HG03460 (cell line): Measurements from ENCODE around the gene KLHL6.
"Not testable (repeated sequence)": the region's sequence is repeated elsewhere in the genome, so short reads cannot be mapped to it uniquely, and the experiment has no call there.

Experiments
- ATAC-seq: cut with Tn5 transposase; IDR thresholded peaks from one replicate; pipeline ENCODE4 v1.9.1; 2021; ENCODE audit not compliant: unreplicated experiment

The KLHL6 gene

GRCh38 chr3:183532620-183533411 is 22.7 kb downstream of the KLHL6 start:
- ATAC-seq: no peak

GRCh38 chr3:183529717-183530116 is 25.8 kb downstream of the KLHL6 start:
- ATAC-seq: no peak

GRCh38 chr3:183529185-183529584 is 26.3 kb downstream of the KLHL6 start:
- ATAC-seq: no peak

- ATAC-seq: not testable (repeated sequence)
Measured at GRCh38 chr3:183528758-183529157, 26.7 kb downstream of the KLHL6 start.

GRCh38 chr3:183527428-183528379 is 27.8 kb downstream of the KLHL6 start:
- ATAC-seq: peak; percentile 83

GRCh38 chr3:183526838-183527427 is 28.6 kb downstream of the KLHL6 start:
- ATAC-seq: peak; percentile 18

- no peak for ATAC-seq
Measured at GRCh38 chr3:183524476-183524875, 31.0 kb downstream of the KLHL6 start.

- ATAC-seq: not testable (repeated sequence)
Measured at GRCh38 chr3:183520741-183521556, 34.6 kb downstream of the KLHL6 start.

GRCh38 chr3:183520295-183520694 is 35.2 kb downstream of the KLHL6 start:
- not testable (repeated sequence) for ATAC-seq

GRCh38 chr3:183519891-183520290 is 35.6 kb downstream of the KLHL6 start:
- no peak for ATAC-seq

GRCh38 chr3:183518491-183519251 is 36.8 kb downstream of the KLHL6 start:
- ATAC-seq: no peak

GRCh38 chr3:183517607-183518006 is 37.9 kb downstream of the KLHL6 start:
- no peak for ATAC-seq

GRCh38 chr3:183515968-183516851 is 39.3 kb downstream of the KLHL6 start:
- peak; percentile 79 for ATAC-seq

GRCh38 chr3:183514021-183514420 is 41.5 kb downstream of the KLHL6 start:
- ATAC-seq: no peak

- ATAC-seq: no peak
Measured at GRCh38 chr3:183513046-183513706, 42.3 kb downstream of the KLHL6 start.

GRCh38 chr3:183511286-183512131 is 44.0 kb downstream of the KLHL6 start:
- not testable (repeated sequence) for ATAC-seq

GRCh38 chr3:183508821-183509220 is 46.7 kb downstream of the KLHL6 start:
- no peak for ATAC-seq
